GM21526 (cell line): Measurements from ENCODE around the gene LGR6.
"Not testable (repeated sequence)": the region's sequence is repeated elsewhere in the genome, so short reads cannot be mapped to it uniquely, and the experiment has no call there.

Source experiments
- ATAC-seq: cut with Tn5 transposase; IDR thresholded peaks from one replicate; pipeline ENCODE4 v1.9.1; 2021; ENCODE audit warnings: moderate library complexity; ENCODE audit not compliant: unreplicated experiment, low FRiP score

The LGR6 gene

GRCh38 chr1:202159534-202160371 lies 33.8 kb upstream of the LGR6 start:
- no peak for ATAC-seq

- no peak for ATAC-seq
Measured at GRCh38 chr1:202160377-202160940, 33.1 kb upstream of the LGR6 start, which contains the start of gene PTPN7. PTPN7 (minus strand) TSS chr1:202160602; CDS start chr1:202159402, 1,200 bp downstream.

GRCh38 chr1:202161151-202162046 lies 32.2 kb upstream of the LGR6 start:
- ATAC-seq: no peak

GRCh38 chr1:202162047-202162417 lies 31.6 kb upstream of the LGR6 start:
- no peak for ATAC-seq

- no peak for ATAC-seq
Measured at GRCh38 chr1:202162418-202163280, 30.9 kb upstream of the LGR6 start.

- ATAC-seq: no peak
Measured at GRCh38 chr1:202163281-202164270, 30.0 kb upstream of the LGR6 start.

GRCh38 chr1:202164271-202165037 lies 29.1 kb upstream of the LGR6 start:
- ATAC-seq: no peak

GRCh38 chr1:202165267-202165941 lies 28.2 kb upstream of the LGR6 start:
- ATAC-seq: no peak

GRCh38 chr1:202165942-202166843 lies 27.4 kb upstream of the LGR6 start:
- no peak for ATAC-seq

- ATAC-seq: not testable (repeated sequence)
Measured at GRCh38 chr1:202167054-202167453, 26.5 kb upstream of the LGR6 start.

GRCh38 chr1:202167708-202168415 lies 25.7 kb upstream of the LGR6 start:
- ATAC-seq: no peak

- ATAC-seq: no peak
Measured at GRCh38 chr1:202168861-202169260, 24.7 kb upstream of the LGR6 start.

- ATAC-seq: no peak
Measured at GRCh38 chr1:202170726-202171125, 22.9 kb upstream of the LGR6 start.

GRCh38 chr1:202171292-202172014 lies 22.1 kb upstream of the LGR6 start:
- ATAC-seq: no peak

- ATAC-seq: no peak
Measured at GRCh38 chr1:202172015-202172355, 21.6 kb upstream of the LGR6 start.

GRCh38 chr1:202173993-202174392 lies 19.6 kb upstream of the LGR6 start:
- ATAC-seq: no peak
